MM.1S (cell line): Measurements from ENCODE around the gene ZBTB46.

Experiments used
- DNase-seq: peaks from one replicate; pipeline ENCODE4 v3.0.0-alpha.2; 2015
- H2AFZ ChIP-seq: fragments of 300-600 bp; sonication (generic); 2 replicates; pipeline ENCODE4 v1.6.0; 2016; ENCODE audit warnings: antibody characterized with exemption, low read length
- H3F3A ChIP-seq: fragments of 300-600 bp; sonication (generic); 2 replicates; pipeline ENCODE4 v1.6.1; 2016; ENCODE audit warnings: mild to moderate bottlenecking, antibody characterized with exemption, low read length, moderate library complexity, mixed read lengths; ENCODE audit not compliant: insufficient read depth
- H3K27ac ChIP-seq: fragments of 300-600 bp; sonication (generic); 2 replicates; pipeline ENCODE4 v1.5.1; 2016; ENCODE audit warnings: mild to moderate bottlenecking, low read length
- H3K27me3 ChIP-seq: fragments of 300-600 bp; sonication (generic); replicated peaks from 2 replicates; pipeline ENCODE4 v1.6.0; 2016; ENCODE audit warnings: low read length; ENCODE audit not compliant: insufficient read depth
- H3K36me3 ChIP-seq: fragments of 300-600 bp; sonication (generic); replicated peaks from 2 replicates; pipeline ENCODE4 v1.6.1; 2016; ENCODE audit warnings: mild to moderate bottlenecking, low read length, mixed read lengths; ENCODE audit not compliant: insufficient read depth
- H3K4me1 ChIP-seq: fragments of 300-600 bp; sonication (generic); 2 replicates; pipeline ENCODE4 v1.6.1; 2016; ENCODE audit warnings: low read length, mixed read lengths
- H3K4me2 ChIP-seq: fragments of 300-600 bp; sonication (generic); 2 replicates; pipeline ENCODE4 v1.6.0; 2016; ENCODE audit warnings: low read depth, low read length
- H3K4me3 ChIP-seq: fragments of 300-600 bp; sonication (generic); 2 replicates; pipeline ENCODE4 v1.5.1; 2016; ENCODE audit warnings: low read length, mixed read lengths
- H3K79me2 ChIP-seq: fragments of 300-600 bp; sonication (generic); 2 replicates; pipeline ENCODE4 v1.6.1; 2016; ENCODE audit warnings: mixed run types, low read length, mixed read lengths
- H3K9ac ChIP-seq: fragments of 300-600 bp; sonication (generic); 2 replicates; pipeline ENCODE4 v1.6.1; 2016; ENCODE audit warnings: low read length, mixed read lengths
- H3K9me2 ChIP-seq: fragments of 300-600 bp; sonication (generic); replicated peaks from 2 replicates; pipeline ENCODE4 v1.6.1; 2016; ENCODE audit warnings: mild to moderate bottlenecking, low read length, mixed read lengths; ENCODE audit not compliant: insufficient read depth
- H3K9me3 ChIP-seq: fragments of 300-600 bp; sonication (generic); replicated peaks from 2 replicates; pipeline ENCODE4 v1.6.1; 2016; ENCODE audit warnings: mild to moderate bottlenecking, low read length, mixed read lengths; ENCODE audit not compliant: insufficient read depth
- H4K20me1 ChIP-seq: fragments of 300-600 bp; sonication (generic); 2 replicates; pipeline ENCODE4 v1.6.1; 2016; ENCODE audit warnings: mild to moderate bottlenecking, low read length, moderate library complexity, mixed read lengths; ENCODE audit not compliant: insufficient read depth
- EZH2 ChIP-seq: fragments of 300-600 bp; sonication (generic); optimal IDR thresholded peaks from 2 replicates; pipeline ENCODE3; 2017; ENCODE audit warnings: low read depth, mild to moderate bottlenecking, antibody characterized with exemption, low read length, mixed read lengths
- EZH2phosphoT487 ChIP-seq: fragments of 300-600 bp; sonication (generic); IDR thresholded peaks from 2 replicates; pipeline ENCODE4 v1.6.1; 2018; ENCODE audit warnings: antibody characterized with exemption, low read length
- TF ChIP-seq, protein P1 (sequence below): fragments of 300-600 bp; sonication (generic); IDR thresholded peaks from 2 replicates; pipeline ENCODE4 v1.5.1; 2016; ENCODE audit warnings: antibody characterized with exemption, low read length, mixed read lengths

The ZBTB46 gene

DNA sequence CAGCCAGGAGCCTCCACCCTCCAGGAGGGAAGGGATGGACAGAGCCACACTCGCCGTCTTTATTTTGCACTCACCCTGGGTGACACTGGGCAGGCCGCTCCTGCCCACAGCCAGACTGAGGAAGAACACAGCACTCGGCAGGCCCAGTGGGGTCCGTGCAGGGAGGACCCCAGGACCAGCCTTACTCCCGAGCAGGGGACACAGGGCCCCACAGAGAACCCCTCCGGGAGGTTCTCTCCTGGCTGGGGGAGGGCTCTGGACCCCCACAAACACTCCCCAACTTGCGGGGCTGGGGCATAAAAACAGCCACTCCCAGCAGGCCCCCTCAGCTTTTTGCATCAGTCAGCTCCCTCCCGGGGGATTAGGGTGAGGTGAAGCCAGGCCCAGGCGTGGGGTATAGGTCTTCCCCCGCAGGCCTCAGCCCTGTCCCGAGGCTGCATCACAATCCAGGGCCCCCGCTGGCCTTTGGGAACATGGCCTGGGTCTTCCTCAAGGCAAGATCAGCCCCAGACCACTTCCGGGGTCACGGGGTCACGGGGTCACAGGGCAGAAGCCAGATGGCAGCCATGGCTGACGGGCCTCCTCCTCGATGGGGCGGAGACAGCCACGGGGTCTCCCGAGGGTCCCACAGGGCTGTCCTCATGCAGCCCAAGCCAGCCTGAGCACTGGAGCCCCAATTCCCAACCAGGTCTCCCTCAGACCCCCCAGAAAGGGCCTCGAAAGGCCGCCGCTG, 131.4 kb downstream of the ZBTB46 start:
- Histone ChIP-seq H3K9me2 (no peaks in the 10 kb centered on the region), H3K4me2 (no peak overlapping the region), H3K9ac (no peak overlapping the region), H2AFZ (no peak overlapping the region), H3K79me2 (peaks cover 8% of the 10 kb centered on the region), H3K36me3 (no peaks in the 10 kb centered on the region), H3K9me3 (no peaks in the 10 kb centered on the region), H3K27ac (no peak overlapping the region), H3K4me3 (no peak overlapping the region), H3K27me3 (no peaks in the 10 kb centered on the region), H4K20me1 (no peaks in the 10 kb centered on the region), H3F3A (no peaks in the 10 kb centered on the region; the same call in 1 of the 2 replicates), H3K4me1 (no peaks in the 10 kb centered on the region)
- TF ChIP-seq EZH2phosphoT487 = no peak
- DNase-seq = no peak

DNA sequence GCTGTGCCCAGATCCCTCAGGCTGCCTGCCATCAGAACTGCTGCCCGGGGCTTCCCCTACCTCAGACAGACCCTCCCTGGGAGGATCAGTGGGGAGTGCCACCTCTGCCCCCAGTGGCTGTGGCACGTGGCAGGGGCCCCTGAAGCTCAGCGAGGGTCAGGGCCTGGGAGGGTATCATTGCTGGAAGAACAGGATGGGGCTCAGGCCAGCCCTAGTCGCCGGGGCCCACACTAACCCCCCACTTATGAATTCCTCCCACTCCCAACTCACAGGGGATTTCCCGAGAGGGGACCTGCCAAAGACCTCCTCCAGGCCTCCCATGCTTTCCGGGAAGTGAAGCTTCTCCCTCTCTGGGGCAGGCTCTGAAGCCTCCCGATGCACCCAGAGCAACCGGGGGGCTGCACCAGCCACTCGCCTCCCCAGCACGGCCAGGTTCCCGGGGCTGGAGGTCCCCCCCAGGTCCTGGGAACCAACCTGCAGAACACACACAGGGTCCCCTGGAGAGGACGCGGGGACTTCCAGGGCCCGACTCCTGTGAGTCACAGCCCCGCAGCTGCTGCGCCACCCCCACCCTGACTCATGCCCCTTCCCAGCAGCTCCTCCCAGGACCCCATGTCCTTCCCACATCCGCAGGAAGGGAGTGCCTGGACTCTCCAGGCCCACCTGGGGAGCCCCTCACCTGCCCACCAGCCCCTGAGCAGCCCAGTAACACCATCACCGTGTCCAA, 132.2 kb downstream of the ZBTB46 start:
- Histone ChIP-seq H3K27ac (no peak overlapping the region), H3K4me1 (no peaks in the 10 kb centered on the region)

DNA sequence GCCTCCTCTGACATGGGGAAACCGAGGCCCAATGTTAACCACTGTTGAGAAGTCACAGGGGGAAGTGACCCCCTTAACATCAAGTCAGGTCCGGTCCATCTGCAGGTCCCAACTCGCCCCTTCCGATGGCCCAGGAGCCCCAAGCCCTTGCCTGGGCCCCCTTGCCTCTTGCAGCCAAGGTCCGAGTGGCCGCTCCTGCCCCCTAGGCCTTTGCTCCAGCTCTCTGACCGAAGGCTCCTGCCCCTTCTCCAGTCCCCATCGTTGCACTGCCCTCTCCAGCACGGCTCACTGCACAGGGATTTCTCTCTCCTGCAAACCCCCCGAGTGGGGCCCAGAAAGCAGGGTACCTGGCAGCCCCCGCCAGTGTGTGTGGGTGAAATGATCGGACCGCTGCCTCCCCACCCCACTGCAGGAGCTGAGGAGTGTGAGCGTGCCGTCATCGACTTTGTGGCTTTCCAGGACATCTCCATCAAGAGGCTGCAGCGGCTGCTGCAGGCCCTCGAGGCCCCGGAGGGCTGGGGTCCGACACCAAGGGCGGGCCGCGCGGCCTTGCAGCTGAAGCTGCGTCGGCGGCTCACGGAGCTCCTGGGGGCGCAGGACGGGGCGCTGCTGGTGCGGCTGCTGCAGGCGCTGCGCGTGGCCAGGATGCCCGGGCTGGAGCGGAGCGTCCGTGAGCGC, 133.1 kb downstream of the ZBTB46 start:
- no peaks in the 10 kb centered on the region for H3K27me3 ChIP-seq
- H3K9ac ChIP-seq = no peak overlapping the region
- no peak overlapping the region for H3K27ac ChIP-seq
- no peaks in the 10 kb centered on the region for H3K9me2 ChIP-seq
- no peaks in the 10 kb centered on the region for H3K9me3 ChIP-seq
- no peaks in the 10 kb centered on the region for H3K79me2 ChIP-seq
- H3F3A ChIP-seq = no peaks in the 10 kb centered on the region; the same call in 1 of the 2 replicates
- no peak overlapping the region for H3K4me3 ChIP-seq
- no peak overlapping the region for H2AFZ ChIP-seq
- no peaks in the 10 kb centered on the region for H4K20me1 ChIP-seq
- H3K36me3 ChIP-seq = no peaks in the 10 kb centered on the region
- no peak for DNase-seq
- H3K4me2 ChIP-seq = no peak overlapping the region
- no peaks in the 10 kb centered on the region for H3K4me1 ChIP-seq
- TF ChIP-seq, protein P1, sequence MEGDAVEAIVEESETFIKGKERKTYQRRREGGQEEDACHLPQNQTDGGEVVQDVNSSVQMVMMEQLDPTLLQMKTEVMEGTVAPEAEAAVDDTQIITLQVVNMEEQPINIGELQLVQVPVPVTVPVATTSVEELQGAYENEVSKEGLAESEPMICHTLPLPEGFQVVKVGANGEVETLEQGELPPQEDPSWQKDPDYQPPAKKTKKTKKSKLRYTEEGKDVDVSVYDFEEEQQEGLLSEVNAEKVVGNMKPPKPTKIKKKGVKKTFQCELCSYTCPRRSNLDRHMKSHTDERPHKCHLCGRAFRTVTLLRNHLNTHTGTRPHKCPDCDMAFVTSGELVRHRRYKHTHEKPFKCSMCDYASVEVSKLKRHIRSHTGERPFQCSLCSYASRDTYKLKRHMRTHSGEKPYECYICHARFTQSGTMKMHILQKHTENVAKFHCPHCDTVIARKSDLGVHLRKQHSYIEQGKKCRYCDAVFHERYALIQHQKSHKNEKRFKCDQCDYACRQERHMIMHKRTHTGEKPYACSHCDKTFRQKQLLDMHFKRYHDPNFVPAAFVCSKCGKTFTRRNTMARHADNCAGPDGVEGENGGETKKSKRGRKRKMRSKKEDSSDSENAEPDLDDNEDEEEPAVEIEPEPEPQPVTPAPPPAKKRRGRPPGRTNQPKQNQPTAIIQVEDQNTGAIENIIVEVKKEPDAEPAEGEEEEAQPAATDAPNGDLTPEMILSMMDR = no peak
- TF ChIP-seq EZH2phosphoT487 (no peak), EZH2 (no peak)

More for the DNA sequence above, 132.2 kb downstream of the ZBTB46 start:
- Histone ChIP-seq H3K9me3 (no peaks in the 10 kb centered on the region), H3F3A (no peaks in the 10 kb centered on the region; the same call in 1 of the 2 replicates), H2AFZ (no peak overlapping the region), H3K9me2 (no peaks in the 10 kb centered on the region), H3K4me2 (no peak overlapping the region), H3K36me3 (no peaks in the 10 kb centered on the region), H3K27me3 (no peaks in the 10 kb centered on the region), H4K20me1 (no peaks in the 10 kb centered on the region), H3K9ac (no peak overlapping the region), H3K79me2 (0 out of 2 replicates have a peak, but pooled peaks cover under 1% of the 10 kb centered on the region), H3K4me3 (no peak overlapping the region)
- DNase-seq = no peak
- TF ChIP-seq EZH2 (no peak), EZH2phosphoT487 (no peak)
- TF ChIP-seq, protein P1 = no peak
